ENCODE data around the gene RAB27A. TPM values are rescaled to one million over a fixed set of nuclear protein-coding genes. Genes with fewer than 3 reads are reported as not detected.

The RAB27A gene
- total and polyA plus RNA-seq, 11 donors, result 1.4 to 17.2 (median 4.2) TPM

GRCh38 chr15:55179141-55179540, 110.5 kb downstream of the RAB27A start:
- ATAC-seq (no peak), DNase-seq (no peak)
- intact Hi-C loops (cut with DNase I), result no loop called here
- H3K4me1 ChIP-seq, result no peaks in the 10 kb centered on the region
- no peak for TF ChIP-seq CTCF (IDR thresholded peaks at IDR 0.05)
- no peak for TF ChIP-seq POLR2A (IDR thresholded peaks at IDR 0.05)
- H3K36me3 ChIP-seq, result peaks cover 0 to 74% (median 48%) of the 10 kb centered on the region in 9 donors
- H3K27ac ChIP-seq, result no peak overlapping the region
- H3K27me3 ChIP-seq, result no peaks in the 10 kb centered on the region
- no peak overlapping the region for H3K4me3 ChIP-seq
- no peaks in the 10 kb centered on the region for H3K9me3 ChIP-seq

- TF ChIP-seq POLR2A (IDR thresholded peaks at IDR 0.05) (no peak), CTCF (IDR thresholded peaks at IDR 0.05) (no peak)
- WGBS, 4 donors, result 58 to 88% (median 75%) methylated on average over 4 of the region's 4 CpGs
- no peak for ATAC-seq
- H3K27me3 ChIP-seq, result no peaks in the 10 kb centered on the region
- H3K4me1 ChIP-seq, result no peaks in the 10 kb centered on the region
- intact Hi-C loops (cut with DNase I), result no loop called here
- no peak overlapping the region for H3K27ac ChIP-seq
- no peak overlapping the region for H3K4me3 ChIP-seq
- no peaks in the 10 kb centered on the region for H3K9me3 ChIP-seq
- DNase-seq, result no peak
- peaks cover 0 to under 1% (median 0%) of the 10 kb centered on the region in 9 donors for H3K36me3 ChIP-seq
Measured at GRCh38 chr15:55170361-55170760, 119.3 kb downstream of the RAB27A start.

GRCh38 chr15:55168350-55168974, 121.2 kb downstream of the RAB27A start:
- H3K9me3 ChIP-seq, result no peaks in the 10 kb centered on the region
- DNase-seq (peak in 4 of 5 donors; percentile 18 to 50 (median 34)), ATAC-seq (peak in 3 of 4 donors; percentile 50 to 56 (median 50))
- intact Hi-C loops (cut with DNase I), result loop anchor here in 2 of 10 donors (5.0 kb wide), 2 partner anchors 1086 to 1206 kb away; no protein-coding TSS in a partner anchor
- H3K4me3 ChIP-seq, result no peak overlapping the region
- H3K27me3 ChIP-seq, result no peaks in the 10 kb centered on the region
- TF ChIP-seq POLR2A (IDR thresholded peaks at IDR 0.05) (no peak), CTCF (IDR thresholded peaks at IDR 0.05) (peak; percentile 48 to 77 (median 65))
- H3K27ac ChIP-seq, result no peak overlapping the region
- H3K36me3 ChIP-seq, result no peaks in the 10 kb centered on the region
- no peaks in the 10 kb centered on the region for H3K4me1 ChIP-seq
- WGBS, 4 donors, result 59 to 67% (median 62%) methylated on average over 11 of the region's 11 CpGs

GRCh38 chr15:55164284-55164683, 125.3 kb downstream of the RAB27A start:
- Histone ChIP-seq H3K27ac (no peak overlapping the region), H3K4me1 (no peaks in the 10 kb centered on the region), H3K9me3 (peaks cover 0 to 8% (median 0%) of the 10 kb centered on the region in 12 donors), H3K36me3 (no peaks in the 10 kb centered on the region), H3K27me3 (no peaks in the 10 kb centered on the region), H3K4me3 (no peak overlapping the region)
- TF ChIP-seq POLR2A (IDR thresholded peaks at IDR 0.05), result no peak
- no peak for TF ChIP-seq CTCF (IDR thresholded peaks at IDR 0.05)
- WGBS, 4 donors, result 68 to 75% (median 72%) methylated on average over 4 of the region's 4 CpGs
- ATAC-seq (no peak), DNase-seq (no peak)
- intact Hi-C loops (cut with DNase I), result no loop called here

Other genes with a start within 250 kb of the RAB27A start
- 10 to 100 TPM; 25.5 to 51.5 (median 39.2) TPM for gene RSL24D1, start 92.9 kb downstream of the RAB27A start, total RNA-seq
- gene RSL24D1, start 92.9 kb downstream of the RAB27A start, polyA plus RNA-seq, result 10 to 100 TPM; 40.8 to 51.9 TPM
- 10 to 100 TPM in 1 of 9 donors, 1 to 10 TPM in 8; 5.8 to 12.0 (median 7.7) TPM for gene PIGBOS1, start 29.3 kb upstream of the RAB27A start, total RNA-seq
- gene PIGBOS1, start 29.3 kb upstream of the RAB27A start, polyA plus RNA-seq, result 10 to 100 TPM; 14.8 to 18.0 TPM
- gene PIGB, start 29.4 kb upstream of the RAB27A start, total RNA-seq, result 10 to 100 TPM in 1 of 9 donors, 1 to 10 TPM in 8; 2.4 to 10.3 (median 3.0) TPM
- 1 to 10 TPM; 2.3 to 3.5 TPM for gene PIGB, start 29.4 kb upstream of the RAB27A start, polyA plus RNA-seq
- 100 to 1,000 TPM in 1 of 9 donors, 10 to 100 TPM in 8; 62.2 to 105 (median 84.0) TPM for gene CCPG1, start 118.5 kb upstream of the RAB27A start, total RNA-seq
- 10 to 100 TPM; 21.3 to 41.6 TPM for gene CCPG1, start 118.5 kb upstream of the RAB27A start, polyA plus RNA-seq
- 1 to 10 TPM; 3.7 to 9.4 (median 5.7) TPM for gene PIERCE2, start 118.7 kb upstream of the RAB27A start, total RNA-seq
- 10 to 100 TPM in 1 of 2 donors, 1 to 10 TPM in 1; 8.3 to 13.1 TPM for gene PIERCE2, start 118.7 kb upstream of the RAB27A start, polyA plus RNA-seq
- gene DNAAF4, start 218.4 kb upstream of the RAB27A start, total RNA-seq, result under 1 TPM in 4 of 9 donors, not detected in 5; 0.12 to 0.64 (median 0.42) TPM
- gene DNAAF4, start 218.4 kb upstream of the RAB27A start, polyA plus RNA-seq, result 1 to 10 TPM in 1 of 2 donors, under 1 TPM in 1; 0.65 to 2.3 TPM